Neural cell (in vitro differentiated cells): ENCODE results near the gene PSMA4.

Source experiments
- CTCF ChIP-seq: fragments of 450-650 bp; IDR thresholded peaks from 2 replicates; pipeline ENCODE4 v1.5.1; 2014; ENCODE audit warnings: antibody characterized with exemption, mild to moderate bottlenecking, moderate library complexity; ENCODE audit not compliant: poor library complexity, severe bottlenecking
- EP300 ChIP-seq: fragments of 450-650 bp; conservative IDR thresholded peaks from 2 replicates; pipeline ENCODE4 v1.6.1; 2014; ENCODE audit warnings: antibody characterized with exemption, mild to moderate bottlenecking, moderate library complexity; ENCODE audit not compliant: poor library complexity, severe bottlenecking
- EZH2 ChIP-seq: fragments of 200-600, 300-800 bp; shearing (Covaris generic), sonication (generic); IDR thresholded peaks from 2 replicates; pipeline ENCODE4 v1.6.1; 2014; ENCODE audit warnings: antibody characterized with exemption, low read length, borderline replicate concordance, mild to moderate bottlenecking; ENCODE audit not compliant: insufficient read depth, poor library complexity, severe bottlenecking
- MXI1 ChIP-seq: fragments of 450-650 bp; conservative IDR thresholded peaks from 2 replicates; pipeline ENCODE4 v1.6.1; 2014; ENCODE audit warnings: antibody characterized with exemption, mild to moderate bottlenecking; ENCODE audit not compliant: poor library complexity, severe bottlenecking
- POLR2AphosphoS5 ChIP-seq: IDR thresholded peaks from 2 replicates; pipeline ENCODE4 v1.6.1; 2012
- RAD21 ChIP-seq: fragments of 450-650 bp; conservative IDR thresholded peaks from 2 replicates; pipeline ENCODE4 v1.6.1; 2014; ENCODE audit warnings: antibody characterized with exemption, mild to moderate bottlenecking, moderate library complexity
- REST ChIP-seq: IDR thresholded peaks from 2 replicates; pipeline ENCODE4 v1.6.1; 2012; ENCODE audit warnings: borderline replicate concordance
- SMC3 ChIP-seq: fragments of 450-650 bp; conservative IDR thresholded peaks from 2 replicates; pipeline ENCODE4 v1.6.1; 2014; ENCODE audit warnings: antibody characterized with exemption, mild to moderate bottlenecking, moderate library complexity; ENCODE audit not compliant: poor library complexity
- TAF1 ChIP-seq: IDR thresholded peaks from 2 replicates; pipeline ENCODE4 v1.6.1; 2012; ENCODE audit warnings: low read depth

GRCh38 chr15:78561490-78561889, 21.2 kb downstream of the PSMA4 start:
- no peak for TF ChIP-seq EZH2
- no peak for TF ChIP-seq REST
- TF ChIP-seq CTCF = no peak
- no peak for TF ChIP-seq POLR2AphosphoS5
- TF ChIP-seq TAF1 = no peak
- TF ChIP-seq EP300 = no peak
- TF ChIP-seq SMC3 = no peak
- TF ChIP-seq RAD21 = no peak
- TF ChIP-seq MXI1 = no peak
